GM18499 (cell line): ENCODE measurements around the gene ARX.

Source experiments
- ATAC-seq: cut with Tn5 transposase; IDR thresholded peaks from one replicate; pipeline ENCODE4 v1.9.1; 2021; ENCODE audit warnings: moderate number of reproducible peaks; ENCODE audit not compliant: insufficient read depth, unreplicated experiment

Gene ARX

DNA sequence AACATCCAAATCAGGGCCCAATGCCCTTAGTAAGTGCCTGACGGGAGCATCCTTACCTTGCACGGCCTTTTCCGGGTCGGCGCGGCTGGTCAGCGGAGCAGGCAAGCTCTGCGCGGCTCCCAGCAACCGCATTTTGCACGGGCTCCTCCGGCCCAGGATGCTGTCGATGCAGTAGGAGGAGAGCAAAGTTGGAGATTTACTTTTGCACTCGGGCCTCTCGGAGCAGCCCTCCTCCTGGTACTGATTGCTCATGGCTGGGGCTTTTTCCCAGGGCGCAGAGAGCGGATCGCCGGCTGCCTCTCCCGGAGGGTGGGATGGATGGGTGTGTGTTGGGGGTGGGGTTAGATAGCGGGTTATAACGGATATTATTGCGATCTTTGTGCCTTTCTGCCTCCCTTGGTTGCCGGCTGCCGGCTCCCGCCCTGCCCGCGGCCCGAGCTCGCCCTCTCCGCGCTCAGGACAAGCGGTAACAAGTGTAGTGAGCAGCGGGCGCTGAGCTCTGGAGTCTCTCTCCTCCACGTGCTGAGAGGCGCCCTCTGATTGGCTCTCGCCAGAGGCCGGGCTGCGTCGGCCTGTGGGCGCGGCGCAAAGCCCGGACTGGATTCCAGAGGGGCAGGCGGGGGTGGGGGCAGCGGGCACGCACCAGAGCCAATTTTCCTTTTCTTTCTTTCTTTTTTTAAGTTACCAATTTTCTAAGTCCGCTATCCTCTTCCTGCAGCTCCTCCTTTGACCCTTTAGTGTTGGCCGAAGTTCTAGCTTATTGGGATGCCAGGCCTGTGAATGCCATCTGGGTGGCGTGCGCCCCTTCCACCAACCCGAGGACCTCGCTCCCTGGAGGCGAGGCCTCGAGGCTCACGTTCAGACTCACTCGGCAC lies at the start of gene ARX:
ARX (minus strand) TSS at position 480 of the 875 bp plus-strand sequence; CDS start at position 252, 228 bp downstream.
- no peak for ATAC-seq

- no peak for ATAC-seq
These were observed 43.5 kb upstream of the ARX start for GRCh38 chrX:25059273-25059672.

DNA sequence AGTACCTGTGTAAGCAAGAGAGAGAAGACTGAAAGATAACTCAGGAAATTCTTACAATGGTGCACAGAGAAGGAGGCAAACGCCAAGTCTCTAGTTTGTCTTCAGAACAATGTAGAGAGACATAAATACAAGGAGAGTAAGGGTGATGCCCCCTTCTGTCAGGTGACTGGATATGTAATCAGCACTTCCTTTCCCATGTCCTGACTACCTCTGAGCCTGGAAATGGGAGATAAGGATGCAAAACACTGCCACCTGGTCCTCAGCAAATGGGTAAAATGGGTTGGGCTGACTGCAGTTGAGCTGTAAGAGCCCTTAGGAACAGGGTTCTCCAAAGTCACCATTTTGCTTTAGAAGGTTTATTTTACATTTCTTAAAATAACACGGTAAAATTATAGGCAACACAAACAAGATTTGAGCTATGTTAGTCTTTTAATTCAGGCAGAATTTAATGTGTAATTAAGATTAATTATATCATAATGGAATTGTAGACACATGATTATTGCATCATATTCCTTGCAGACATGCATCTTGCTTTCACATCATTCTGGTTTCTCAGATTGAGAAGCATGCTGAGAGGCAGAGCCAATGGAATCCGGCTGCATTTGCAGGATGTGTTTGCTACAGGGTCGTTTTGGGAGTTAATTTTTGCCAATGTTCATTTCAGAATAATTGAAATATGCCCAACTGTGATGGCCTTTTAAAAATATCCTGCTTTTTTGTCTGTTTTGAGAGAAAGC lies 37.2 kb upstream of the ARX start:
- ATAC-seq = no peak

DNA sequence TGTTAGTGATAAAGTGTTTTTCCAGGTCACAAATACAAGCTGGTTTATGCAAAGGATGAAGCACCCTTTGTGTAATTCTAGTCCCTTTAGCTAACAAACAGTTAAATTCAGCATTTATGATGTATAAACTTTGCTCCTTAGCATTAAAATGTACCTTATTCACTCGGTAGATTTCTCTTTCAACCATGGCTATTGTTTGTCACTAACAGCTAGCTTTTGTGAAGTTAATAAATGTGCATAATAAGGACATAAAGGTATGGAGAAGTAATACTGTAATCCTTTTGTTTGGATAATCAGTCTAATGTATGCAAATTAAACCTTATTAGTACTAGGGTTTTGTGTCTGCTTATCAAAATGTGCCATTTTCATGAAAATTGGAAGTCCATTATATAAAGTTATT lies 34.2 kb upstream of the ARX start:
- ATAC-seq = no peak

- no peak for ATAC-seq
These were observed 33.6 kb upstream of the ARX start for GRCh38 chrX:25049357-25049756.

DNA sequence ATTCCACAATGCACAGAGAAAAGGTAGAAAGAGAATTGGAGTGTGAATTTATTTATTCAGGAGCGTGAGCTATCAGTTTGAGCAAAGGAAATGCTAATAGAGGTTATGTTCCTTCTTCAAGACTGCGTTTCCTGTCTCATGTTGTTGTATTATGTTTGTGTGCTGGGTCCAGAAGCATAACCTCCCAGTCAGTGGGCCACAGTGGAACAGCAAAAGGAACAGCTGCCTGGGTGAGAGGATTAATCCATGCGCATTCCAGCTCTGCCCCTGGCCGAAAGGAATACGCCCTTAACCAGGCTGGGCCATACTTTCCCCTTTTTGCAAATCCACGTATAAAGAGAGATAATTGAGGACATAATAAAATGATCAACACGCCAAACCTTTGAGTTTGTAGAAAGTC lies 32.4 kb upstream of the ARX start:
- ATAC-seq = no peak

GRCh38 chrX:25043192-25043591 lies 27.4 kb upstream of the ARX start:
- no peak for ATAC-seq

DNA sequence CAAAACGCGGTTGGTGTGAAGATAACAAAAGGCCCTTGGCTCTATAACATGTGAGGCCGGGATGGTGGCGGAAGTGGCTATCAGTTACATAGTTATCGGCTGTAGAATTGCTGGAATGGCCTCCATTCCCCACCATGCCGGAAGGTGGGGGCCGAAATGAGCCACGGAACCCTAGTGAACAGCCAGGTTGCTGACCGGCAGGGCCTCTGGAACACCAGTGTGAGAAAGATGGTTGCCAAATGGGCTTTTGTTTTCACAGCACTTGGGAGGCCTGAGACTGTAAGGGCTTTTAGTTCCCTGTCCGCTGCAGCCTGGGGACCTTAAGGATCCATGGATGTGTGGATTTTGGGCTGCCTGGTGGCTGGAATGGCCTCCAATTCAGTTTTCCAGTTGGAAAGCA lies 23.3 kb upstream of the ARX start:
- ATAC-seq = no peak

DNA sequence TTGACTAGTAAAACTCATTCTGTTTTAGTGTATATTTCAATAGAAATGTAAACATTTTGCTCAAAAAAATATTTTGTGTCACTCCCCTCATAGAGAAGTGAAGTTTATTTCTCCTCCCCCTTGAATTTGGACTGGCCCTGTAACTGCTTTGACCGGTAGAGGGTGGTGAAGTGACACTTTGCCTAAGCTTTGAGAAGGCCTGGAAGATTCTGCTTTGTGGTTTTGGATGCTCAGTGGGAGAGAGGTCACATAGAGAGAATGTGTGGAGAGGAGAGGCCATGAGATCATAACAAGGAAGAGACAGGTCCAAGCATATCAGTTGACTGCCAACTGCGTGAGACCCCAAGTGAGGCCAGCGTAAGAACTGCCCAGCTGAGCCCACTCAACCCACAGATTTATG lies 19.1 kb upstream of the ARX start:
- no peak for ATAC-seq

GRCh38 chrX:25029288-25029825 lies 13.6 kb upstream of the ARX start:
- no peak for ATAC-seq

- no peak for ATAC-seq
These were observed 13.0 kb upstream of the ARX start for GRCh38 chrX:25028726-25029125.

DNA sequence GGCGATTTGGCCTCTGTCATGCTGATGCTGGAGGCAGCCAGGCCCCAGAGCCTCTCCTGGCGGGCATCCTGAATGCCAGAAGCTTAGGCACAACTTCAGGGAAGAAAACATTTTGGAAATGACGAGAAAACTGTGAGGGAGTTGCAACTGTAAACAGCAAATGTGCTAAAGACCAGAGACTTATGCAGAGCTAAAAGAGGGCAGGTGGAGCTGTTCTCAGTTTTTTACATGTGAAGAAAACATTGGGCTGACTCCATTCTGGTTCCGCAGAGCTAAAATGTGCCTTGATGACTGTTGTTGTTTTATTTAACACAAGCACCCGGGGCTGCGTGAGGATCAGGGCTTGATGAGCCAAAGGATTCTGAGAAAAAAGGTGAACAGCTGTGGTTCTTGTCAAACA lies 10.8 kb upstream of the ARX start:
- ATAC-seq = no peak

GRCh38 chrX:25025615-25026014 lies 9.8 kb upstream of the ARX start:
- no peak for ATAC-seq

DNA sequence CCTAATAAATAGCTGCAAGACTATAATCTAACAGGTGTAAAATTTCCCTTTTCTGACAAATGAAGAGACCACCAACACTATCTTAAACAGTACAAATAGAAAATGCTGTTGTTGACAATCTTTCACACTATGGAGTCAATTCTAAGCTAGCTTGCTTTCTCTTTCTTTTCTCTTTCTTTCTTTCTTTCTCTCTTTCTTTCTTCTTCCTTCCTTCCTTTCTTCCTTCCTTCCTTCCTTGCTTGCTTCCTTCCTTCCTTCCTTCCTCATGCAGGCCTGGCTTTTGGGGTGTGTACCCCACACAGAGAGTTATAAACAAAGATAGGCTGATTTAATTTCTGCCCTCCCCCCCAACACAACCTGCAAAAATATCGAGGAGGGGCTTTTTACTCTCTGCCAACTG lies 8.1 kb upstream of the ARX start:
- ATAC-seq = no peak

- no peak for ATAC-seq
These were observed 6.9 kb upstream of the ARX start for GRCh38 chrX:25022499-25023325.

DNA sequence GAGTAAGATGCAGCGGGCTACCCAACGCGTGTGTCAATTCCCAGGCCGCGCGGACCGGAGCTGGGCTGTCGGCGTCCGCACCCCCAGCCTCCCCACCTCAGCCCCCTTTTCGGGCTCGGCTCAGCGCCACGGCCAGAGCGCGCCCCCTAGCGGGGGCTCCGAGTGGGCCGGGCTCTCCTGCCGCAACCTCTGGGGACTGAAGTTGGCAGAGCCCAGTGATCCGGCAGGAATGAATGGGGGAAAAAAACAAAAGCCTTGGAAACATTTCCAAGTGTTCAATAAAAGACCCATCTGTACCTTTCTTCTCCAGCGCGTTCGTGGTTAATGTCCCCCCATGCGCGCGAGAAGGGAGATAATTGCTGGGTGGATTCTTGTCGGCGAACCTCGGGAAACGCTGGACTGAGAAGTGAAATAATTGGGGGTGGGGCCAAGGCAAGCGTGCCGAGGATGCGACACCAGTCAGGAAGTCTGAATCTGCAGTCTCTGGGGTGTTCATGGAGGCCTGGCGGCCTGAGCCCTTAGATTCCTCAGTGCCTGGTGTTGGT lies 5.2 kb upstream of the ARX start:
- no peak for ATAC-seq

DNA sequence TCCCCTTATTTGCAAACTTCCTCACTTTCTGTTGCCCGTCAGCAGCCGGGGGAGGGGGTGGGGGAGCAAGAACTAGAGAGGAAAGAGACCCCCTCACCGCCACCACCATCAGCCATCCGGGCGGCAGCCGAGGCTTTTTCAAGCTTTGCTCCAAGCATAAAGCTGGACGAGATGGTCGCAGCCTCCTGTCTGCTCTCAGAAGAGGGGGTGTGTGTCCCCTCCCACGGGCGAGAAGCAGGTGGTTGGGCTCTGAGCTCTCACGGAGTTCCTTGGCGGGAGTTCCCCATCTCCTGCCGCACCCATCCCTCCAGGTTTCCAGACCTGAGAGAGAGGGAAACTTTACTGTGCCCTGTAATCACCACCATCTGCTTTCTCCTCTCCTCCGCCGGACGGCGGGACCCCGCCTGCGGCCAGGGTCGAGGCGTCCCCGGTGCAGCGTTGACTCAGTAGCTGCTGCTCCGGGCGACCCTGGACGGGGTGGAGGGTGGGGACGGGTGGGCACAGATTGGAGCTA lies 4.7 kb upstream of the ARX start:
- ATAC-seq = no peak

DNA sequence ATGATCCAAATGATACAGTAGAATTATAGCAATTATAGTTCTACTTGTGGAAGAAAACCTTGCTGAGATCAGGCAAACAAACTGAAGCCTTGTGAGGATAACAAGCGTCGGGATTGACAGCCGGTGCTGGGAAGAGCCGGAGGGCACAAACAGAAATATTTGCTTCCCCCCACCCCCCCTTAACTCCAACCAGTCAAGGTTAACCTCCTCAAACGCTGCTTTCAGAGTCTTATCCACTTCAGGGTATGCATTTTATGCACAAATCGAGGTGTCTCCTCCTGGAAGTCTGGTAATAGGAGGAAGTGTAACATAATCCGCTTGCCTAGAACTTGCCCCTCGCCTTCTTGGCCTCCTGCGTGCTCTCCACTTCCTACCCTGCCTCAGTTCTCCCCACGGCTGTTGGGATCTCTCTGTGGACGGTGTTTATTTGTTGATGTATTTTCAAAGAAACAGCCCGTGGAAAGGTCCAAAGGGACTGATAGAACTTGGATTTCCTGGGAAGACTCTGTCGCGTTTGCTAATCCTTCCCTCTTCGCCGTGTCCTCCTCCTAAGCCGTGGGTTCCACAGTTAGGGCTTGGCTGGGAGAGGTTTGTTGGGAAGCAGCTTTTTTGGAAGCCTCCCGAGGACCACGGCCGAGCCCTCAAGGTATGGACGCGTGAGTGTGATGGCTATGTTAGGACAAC lies 4.1 kb upstream of the ARX start:
- no peak for ATAC-seq

GRCh38 chrX:25018682-25019081 lies 2.9 kb upstream of the ARX start:
- no peak for ATAC-seq
